Endodermal cell (in vitro differentiated cells): Measurements from ENCODE around the gene GARIN3. TPM values are rescaled to one million over a fixed set of nuclear protein-coding genes. Genes with fewer than 3 reads are reported as not detected.

Experiments used
- DNase-seq: peaks from one replicate; pipeline ENCODE4 v3.0.0-alpha.2; 2017
- H3K27ac ChIP-seq: 2 replicates; pipeline ENCODE4 v1.5.1; 2013; ENCODE audit warnings: mild to moderate bottlenecking, low read depth, low read length, moderate library complexity
- H3K27me3 ChIP-seq: 2 replicates; pipeline ENCODE4 v1.6.1; 2013; ENCODE audit warnings: mild to moderate bottlenecking, low read length, moderate library complexity; ENCODE audit not compliant: insufficient read depth, control insufficient read depth, poor library complexity, severe bottlenecking
- H3K36me3 ChIP-seq: 2 replicates; pipeline ENCODE4 v1.7.0; 2013; ENCODE audit warnings: mild to moderate bottlenecking, low read length, moderate library complexity; ENCODE audit not compliant: control insufficient read depth, insufficient read depth
- H3K4me1 ChIP-seq: one replicate; pipeline ENCODE4 v1.7.0; 2013; ENCODE audit warnings: low read length; ENCODE audit not compliant: control insufficient read depth, insufficient read depth
- H3K4me3 ChIP-seq: 2 replicates; pipeline ENCODE4 v1.5.1; 2013; ENCODE audit warnings: mild to moderate bottlenecking, low read length, moderate library complexity
- H3K9ac ChIP-seq: 2 replicates; pipeline ENCODE4 v1.6.1; 2013; ENCODE audit warnings: mild to moderate bottlenecking, low read length, moderate library complexity; ENCODE audit not compliant: poor library complexity, severe bottlenecking; ENCODE audit errors: extremely low read depth
- H3K9me3 ChIP-seq: 2 replicates; pipeline ENCODE4 v1.6.1; 2013; ENCODE audit warnings: mild to moderate bottlenecking, low read length, moderate library complexity; ENCODE audit not compliant: control insufficient read depth
- H3K27ac Mint-ChIP-seq: 2 replicates; pipeline ENCODE4 v1.8.0; 2020; ENCODE audit warnings: mixed read lengths
- H3K27me3 Mint-ChIP-seq: 2 replicates; pipeline ENCODE4 v1.8.0; 2021; ENCODE audit warnings: mild to moderate bottlenecking, mixed read lengths; ENCODE audit not compliant: insufficient read depth
- H3K36me3 Mint-ChIP-seq: 2 replicates; pipeline ENCODE4 v1.8.0; 2020; ENCODE audit warnings: low read depth, mixed read lengths
- H3K4me1 Mint-ChIP-seq: 2 replicates; pipeline ENCODE4 v1.8.0; 2020; ENCODE audit warnings: mixed read lengths
- H3K4me3 Mint-ChIP-seq: 2 replicates; pipeline ENCODE4 v1.8.0; 2020; ENCODE audit warnings: mild to moderate bottlenecking, moderate library complexity, mixed read lengths
- H3K9me3 Mint-ChIP-seq: 2 replicates; pipeline ENCODE4 v1.8.0; 2020; ENCODE audit warnings: mild to moderate bottlenecking, mixed read lengths
- CTCF ChIP-seq: fragments of 200-600 bp; sonication (generic); conservative IDR thresholded peaks from 2 replicates; pipeline ENCODE4 v1.5.0; 2021; ENCODE audit warnings: antibody characterized with exemption, mild to moderate bottlenecking
- WGBS, 2 experiments: methylation state at CpG; one replicate each; pipeline versions ENCODE4 v1.1.5 to v1.1.7; 2013; ENCODE audit warnings: missing lambda C conversion rate in 2 of 2, mixed read lengths in 1 of 2; ENCODE audit not compliant: insufficient coverage in 1 of 2, insufficient read length in 1 of 2; 5-methylcytosine and 5-hydroxymethylcytosine counted together
- total RNA-seq, 2 donors: library from RNA; stranded (reverse); fragmentation: NEBNext Ultra II Directional in 1 of 2; extraction: Animal tissue kit (Norgen Biotek cat#: 25700) in 1 of 2; gene quantifications; 2 replicates in 1 of 2; 3 replicates in 1 of 2; pipeline ENCODE4 v1.2.1, GENCODE V29; 2021

The GARIN3 gene
- total RNA-seq, 2 donors from 2014 or later = not detected

GRCh38 chr5:157113002-157113401 is 53.1 kb downstream of the GARIN3 start:
- WGBS, 2 experiments = 95 to 100% methylated on average over 1 to 5 of the region's 5 CpGs
- Mint-ChIP-seq H3K4me1 (no peaks in the 10 kb centered on the region), H3K36me3 (no peaks in the 10 kb centered on the region), H3K27me3 (no peaks in the 10 kb centered on the region), H3K27ac (no peak overlapping the region), H3K9me3 (no peaks in the 10 kb centered on the region), H3K4me3 (no peak overlapping the region)
- Histone ChIP-seq H3K27ac (no peak overlapping the region), H3K36me3 (no peaks in the 10 kb centered on the region), H3K27me3 (no peaks in the 10 kb centered on the region), H3K4me1 (no peaks in the 10 kb centered on the region), H3K9ac (no peak overlapping the region), H3K9me3 (no peaks in the 10 kb centered on the region), H3K4me3 (no peak overlapping the region)
- no peak for DNase-seq
- TF ChIP-seq CTCF = no peak

Other genes starting within 250 kb of the GARIN3 start
- gene TIMD4, start 203.0 kb downstream of the GARIN3 start, total RNA-seq = not detected
- gene HAVCR1, start 107.1 kb downstream of the GARIN3 start, total RNA-seq = under 1 TPM; 0.59 to 0.60 TPM
- gene HAVCR2, start 57.2 kb downstream of the GARIN3 start, total RNA-seq = under 1 TPM; 0.33 to 0.35 TPM
- 10 to 100 TPM; 14.8 to 19.1 TPM for gene MED7, start 23.4 kb downstream of the GARIN3 start, total RNA-seq
- gene ITK, start 14.6 kb upstream of the GARIN3 start, total RNA-seq = under 1 TPM; 0.31 to 0.38 TPM
- gene CYFIP2, start 99.9 kb upstream of the GARIN3 start, total RNA-seq = 10 to 100 TPM; 29.3 to 33.4 TPM